Retinal pigment epithelial cell (primary cell): ENCODE measurements around the gene DBX1.

Source experiments
- DNase-seq: peaks from one replicate; pipeline ENCODE4 v3.0.0-alpha.2; 2010; ENCODE audit warnings: low read depth
- H3K4me3 ChIP-seq: 2 replicates; pipeline ENCODE4 v1.5.1; 2011; ENCODE audit warnings: mild to moderate bottlenecking, low read length, control low read depth, moderate library complexity
- TF ChIP-seq, protein P1 (sequence below): conservative IDR thresholded peaks from 2 replicates; pipeline ENCODE4 v1.5.1; 2011; ENCODE audit warnings: low read depth, low read length, control low read depth, inconsistent platforms

The DBX1 gene, protein sequence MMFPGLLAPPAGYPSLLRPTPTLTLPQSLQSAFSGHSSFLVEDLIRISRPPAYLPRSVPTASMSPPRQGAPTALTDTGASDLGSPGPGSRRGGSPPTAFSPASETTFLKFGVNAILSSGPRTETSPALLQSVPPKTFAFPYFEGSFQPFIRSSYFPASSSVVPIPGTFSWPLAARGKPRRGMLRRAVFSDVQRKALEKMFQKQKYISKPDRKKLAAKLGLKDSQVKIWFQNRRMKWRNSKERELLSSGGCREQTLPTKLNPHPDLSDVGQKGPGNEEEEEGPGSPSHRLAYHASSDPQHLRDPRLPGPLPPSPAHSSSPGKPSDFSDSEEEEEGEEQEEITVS

DNA sequence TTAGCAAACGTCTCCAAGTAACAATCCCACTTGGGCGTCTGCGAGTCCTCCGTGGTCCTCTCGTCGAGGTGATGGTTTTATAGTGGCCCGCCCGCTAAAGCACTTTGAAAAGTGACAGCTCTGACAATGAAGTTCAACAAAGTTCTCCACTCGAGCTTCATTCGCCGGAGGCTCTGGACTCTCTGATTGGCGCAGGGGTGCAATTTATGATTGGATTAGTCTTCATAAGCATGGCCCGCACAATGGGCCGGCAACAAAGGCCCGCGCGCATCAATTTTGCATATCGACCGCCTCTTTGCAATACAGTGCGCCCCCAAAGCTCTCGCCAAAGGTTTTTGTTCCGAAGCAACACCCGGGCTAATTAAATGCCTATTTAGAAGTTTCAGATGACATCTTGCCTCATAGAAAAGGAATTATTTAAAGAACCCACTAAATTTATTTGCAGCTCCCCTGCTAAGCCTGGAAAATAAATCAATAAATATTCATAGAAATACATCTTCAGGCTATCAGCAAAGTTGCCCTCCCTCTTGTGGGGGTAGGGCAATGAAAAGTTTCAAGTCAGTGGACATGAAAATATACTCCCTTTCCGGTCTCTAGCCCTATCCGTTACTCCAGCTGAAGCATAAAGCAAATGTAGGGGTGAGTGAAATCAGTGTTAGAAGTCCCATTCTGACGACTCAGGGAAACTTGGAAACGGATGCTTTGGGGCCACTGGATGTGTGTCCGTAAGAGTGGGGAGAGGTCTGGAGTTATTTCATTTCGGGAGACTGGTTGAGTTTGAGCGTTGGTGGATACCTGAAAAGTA is at the start of gene DBX1:
TSS of gene DBX1 (minus strand) at position 51 of the 805 bp plus-strand sequence. CDS start 151 bp downstream, outside the sequence.
- no peak for DNase-seq
- TF ChIP-seq, protein P1, sequence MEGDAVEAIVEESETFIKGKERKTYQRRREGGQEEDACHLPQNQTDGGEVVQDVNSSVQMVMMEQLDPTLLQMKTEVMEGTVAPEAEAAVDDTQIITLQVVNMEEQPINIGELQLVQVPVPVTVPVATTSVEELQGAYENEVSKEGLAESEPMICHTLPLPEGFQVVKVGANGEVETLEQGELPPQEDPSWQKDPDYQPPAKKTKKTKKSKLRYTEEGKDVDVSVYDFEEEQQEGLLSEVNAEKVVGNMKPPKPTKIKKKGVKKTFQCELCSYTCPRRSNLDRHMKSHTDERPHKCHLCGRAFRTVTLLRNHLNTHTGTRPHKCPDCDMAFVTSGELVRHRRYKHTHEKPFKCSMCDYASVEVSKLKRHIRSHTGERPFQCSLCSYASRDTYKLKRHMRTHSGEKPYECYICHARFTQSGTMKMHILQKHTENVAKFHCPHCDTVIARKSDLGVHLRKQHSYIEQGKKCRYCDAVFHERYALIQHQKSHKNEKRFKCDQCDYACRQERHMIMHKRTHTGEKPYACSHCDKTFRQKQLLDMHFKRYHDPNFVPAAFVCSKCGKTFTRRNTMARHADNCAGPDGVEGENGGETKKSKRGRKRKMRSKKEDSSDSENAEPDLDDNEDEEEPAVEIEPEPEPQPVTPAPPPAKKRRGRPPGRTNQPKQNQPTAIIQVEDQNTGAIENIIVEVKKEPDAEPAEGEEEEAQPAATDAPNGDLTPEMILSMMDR: no peak
- H3K4me3 ChIP-seq: no peak within 1 kb of the TSS

- DNase-seq: no peak
- TF ChIP-seq, protein P1: no peak
- H3K4me3 ChIP-seq: no peak overlapping the region
Measured at GRCh38 chr11:20208622-20209111, 48.4 kb upstream of the DBX1 start.

DNA sequence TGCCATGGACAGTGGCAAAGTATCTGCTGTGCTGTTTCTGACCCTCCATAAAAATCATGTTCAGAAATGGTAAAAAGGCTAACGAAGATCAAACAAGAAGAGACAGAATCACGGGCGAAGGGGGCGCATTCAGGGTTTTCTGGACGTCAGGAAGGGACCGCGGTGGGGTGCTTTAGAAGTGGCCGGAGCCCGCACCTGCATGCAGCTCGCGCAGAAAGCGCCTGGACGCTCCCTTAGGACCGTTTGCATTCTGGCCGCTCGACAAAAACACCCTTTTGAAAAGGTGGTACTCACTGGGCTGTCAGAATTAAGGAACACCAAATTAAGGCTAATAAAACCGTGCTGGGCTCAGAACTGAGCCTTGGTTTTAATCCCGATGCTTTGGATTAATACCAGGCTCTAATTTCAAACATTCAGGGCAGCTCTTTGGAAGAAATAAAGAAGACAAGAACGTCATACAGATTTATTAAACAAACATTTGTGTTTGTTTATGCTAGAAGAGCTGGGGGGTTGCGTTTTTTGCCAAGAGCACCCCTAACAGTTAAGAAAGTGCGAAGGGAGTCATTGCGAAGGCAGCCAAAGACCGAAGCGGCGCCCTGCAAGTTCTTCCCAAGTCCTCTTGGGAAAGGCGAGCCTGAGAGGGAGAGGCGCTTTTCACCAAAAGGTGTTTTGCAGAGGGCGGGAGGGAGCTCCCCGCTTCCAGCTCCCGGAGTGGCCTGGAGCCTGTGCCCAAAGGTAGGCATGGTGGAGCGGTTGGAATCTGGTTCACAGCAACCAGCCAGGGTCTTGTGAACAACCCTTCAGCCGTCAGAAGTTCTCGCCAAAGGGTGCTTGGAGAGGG is 47.7 kb upstream of the DBX1 start:
- no peak overlapping the region for H3K4me3 ChIP-seq
- no peak for DNase-seq
- TF ChIP-seq, protein P1: no peak

DNA sequence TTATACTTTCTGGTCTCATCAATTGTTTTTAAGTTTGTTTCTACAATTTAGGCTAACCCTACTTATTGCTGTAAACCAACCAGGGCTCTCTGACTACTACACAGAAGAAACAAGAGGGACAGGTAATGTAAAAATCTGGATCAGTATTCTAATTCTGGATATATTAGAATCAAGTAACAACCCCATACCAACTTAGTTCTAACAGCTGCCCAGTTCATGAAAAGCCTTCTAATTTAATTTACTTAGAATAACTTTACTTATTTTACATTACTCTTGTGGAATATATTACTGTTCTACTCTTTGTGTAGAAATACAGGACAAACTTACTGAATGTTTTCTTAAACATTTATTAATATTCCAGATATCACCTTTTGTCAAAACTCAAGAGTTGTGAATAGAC is 45.5 kb upstream of the DBX1 start:
- no peak for DNase-seq
- H3K4me3 ChIP-seq: no peak overlapping the region
- TF ChIP-seq, protein P1: no peak

GRCh38 chr11:20204681-20205080 is 44.4 kb upstream of the DBX1 start:
- TF ChIP-seq, protein P1: no peak
- H3K4me3 ChIP-seq: no peak overlapping the region
- no peak for DNase-seq

GRCh38 chr11:20203831-20204230 is 43.6 kb upstream of the DBX1 start:
- no peak for DNase-seq
- no peak overlapping the region for H3K4me3 ChIP-seq
- TF ChIP-seq, protein P1: no peak
